Measurements from ENCODE around the gene RAD51B.

DNA sequence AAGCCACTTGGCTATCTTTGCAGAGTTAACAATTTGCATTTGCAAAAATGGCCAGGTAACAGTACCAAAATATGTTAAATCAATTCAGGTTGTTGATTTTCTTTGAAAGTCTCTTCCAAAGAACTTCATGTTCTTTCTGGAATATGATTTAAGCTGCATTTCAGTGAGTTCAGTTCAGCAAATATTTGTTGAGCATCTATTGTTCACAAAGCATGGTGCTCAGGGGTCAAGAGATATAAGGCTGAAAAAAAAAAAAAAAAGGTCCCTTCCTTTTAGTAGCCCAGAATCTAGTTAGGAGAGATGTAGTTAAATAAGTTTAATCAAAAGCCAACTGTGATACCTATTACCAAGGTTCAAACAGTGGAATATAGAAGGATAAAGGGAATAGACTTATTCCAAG is 656.2 kb downstream of the RAD51B start:
- TF ChIP-seq ZBTB17 (CRISPR knock-in tag; IDR thresholded peaks at IDR 0.05) (no peak), XRCC5 (IDR thresholded peaks at IDR 0.05; ENCODE audit: low read depth, low read length) (no peak), ATF7 (IDR thresholded peaks at IDR 0.05) (no peak), FOSL1 (tag; conservative IDR thresholded peaks at IDR 0.05) (no peak), U2AF1 (optimal IDR thresholded peaks at IDR 0.05; ENCODE audit: low read depth, low read length) (no peak), EGR1 (conservative IDR thresholded peaks at IDR 0.05) (no peak), TAF7 (tag; IDR thresholded peaks at IDR 0.05) (no peak), ZSCAN29 (IDR thresholded peaks at IDR 0.05) (no peak), FOXP1 (CRISPR knock-in tag; IDR thresholded peaks at IDR 0.05) (no peak), POLR2A (conservative IDR thresholded peaks at IDR 0.05) (no peak)
- TF ChIP-seq, protein P1, sequence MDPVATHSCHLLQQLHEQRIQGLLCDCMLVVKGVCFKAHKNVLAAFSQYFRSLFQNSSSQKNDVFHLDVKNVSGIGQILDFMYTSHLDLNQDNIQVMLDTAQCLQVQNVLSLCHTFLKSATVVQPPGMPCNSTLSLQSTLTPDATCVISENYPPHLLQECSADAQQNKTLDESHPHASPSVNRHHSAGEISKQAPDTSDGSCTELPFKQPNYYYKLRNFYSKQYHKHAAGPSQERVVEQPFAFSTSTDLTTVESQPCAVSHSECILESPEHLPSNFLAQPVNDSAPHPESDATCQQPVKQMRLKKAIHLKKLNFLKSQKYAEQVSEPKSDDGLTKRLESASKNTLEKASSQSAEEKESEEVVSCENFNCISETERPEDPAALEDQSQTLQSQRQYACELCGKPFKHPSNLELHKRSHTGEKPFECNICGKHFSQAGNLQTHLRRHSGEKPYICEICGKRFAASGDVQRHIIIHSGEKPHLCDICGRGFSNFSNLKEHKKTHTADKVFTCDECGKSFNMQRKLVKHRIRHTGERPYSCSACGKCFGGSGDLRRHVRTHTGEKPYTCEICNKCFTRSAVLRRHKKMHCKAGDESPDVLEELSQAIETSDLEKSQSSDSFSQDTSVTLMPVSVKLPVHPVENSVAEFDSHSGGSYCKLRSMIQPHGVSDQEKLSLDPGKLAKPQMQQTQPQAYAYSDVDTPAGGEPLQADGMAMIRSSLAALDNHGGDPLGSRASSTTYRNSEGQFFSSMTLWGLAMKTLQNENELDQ (CRISPR knock-in tag; IDR thresholded peaks at IDR 0.05; ENCODE audit: borderline replicate concordance): no peak
- TF ChIP-seq, protein P2, sequence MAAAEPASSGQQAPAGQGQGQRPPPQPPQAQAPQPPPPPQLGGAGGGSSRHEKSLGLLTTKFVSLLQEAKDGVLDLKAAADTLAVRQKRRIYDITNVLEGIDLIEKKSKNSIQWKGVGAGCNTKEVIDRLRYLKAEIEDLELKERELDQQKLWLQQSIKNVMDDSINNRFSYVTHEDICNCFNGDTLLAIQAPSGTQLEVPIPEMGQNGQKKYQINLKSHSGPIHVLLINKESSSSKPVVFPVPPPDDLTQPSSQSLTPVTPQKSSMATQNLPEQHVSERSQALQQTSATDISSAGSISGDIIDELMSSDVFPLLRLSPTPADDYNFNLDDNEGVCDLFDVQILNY (CRISPR knock-in tag; IDR thresholded peaks at IDR 0.05): no peak
- TF ChIP-seq, protein P3, sequence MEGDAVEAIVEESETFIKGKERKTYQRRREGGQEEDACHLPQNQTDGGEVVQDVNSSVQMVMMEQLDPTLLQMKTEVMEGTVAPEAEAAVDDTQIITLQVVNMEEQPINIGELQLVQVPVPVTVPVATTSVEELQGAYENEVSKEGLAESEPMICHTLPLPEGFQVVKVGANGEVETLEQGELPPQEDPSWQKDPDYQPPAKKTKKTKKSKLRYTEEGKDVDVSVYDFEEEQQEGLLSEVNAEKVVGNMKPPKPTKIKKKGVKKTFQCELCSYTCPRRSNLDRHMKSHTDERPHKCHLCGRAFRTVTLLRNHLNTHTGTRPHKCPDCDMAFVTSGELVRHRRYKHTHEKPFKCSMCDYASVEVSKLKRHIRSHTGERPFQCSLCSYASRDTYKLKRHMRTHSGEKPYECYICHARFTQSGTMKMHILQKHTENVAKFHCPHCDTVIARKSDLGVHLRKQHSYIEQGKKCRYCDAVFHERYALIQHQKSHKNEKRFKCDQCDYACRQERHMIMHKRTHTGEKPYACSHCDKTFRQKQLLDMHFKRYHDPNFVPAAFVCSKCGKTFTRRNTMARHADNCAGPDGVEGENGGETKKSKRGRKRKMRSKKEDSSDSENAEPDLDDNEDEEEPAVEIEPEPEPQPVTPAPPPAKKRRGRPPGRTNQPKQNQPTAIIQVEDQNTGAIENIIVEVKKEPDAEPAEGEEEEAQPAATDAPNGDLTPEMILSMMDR (IDR thresholded peaks at IDR 0.05 in 2 of 3, conservative IDR thresholded peaks at IDR 0.05 in 1 of 3; ENCODE audit: insufficient read depth in 2 of 3, low read depth in 1 of 3, low read length in 3 of 3): no peak
- TF ChIP-seq, protein P4, sequence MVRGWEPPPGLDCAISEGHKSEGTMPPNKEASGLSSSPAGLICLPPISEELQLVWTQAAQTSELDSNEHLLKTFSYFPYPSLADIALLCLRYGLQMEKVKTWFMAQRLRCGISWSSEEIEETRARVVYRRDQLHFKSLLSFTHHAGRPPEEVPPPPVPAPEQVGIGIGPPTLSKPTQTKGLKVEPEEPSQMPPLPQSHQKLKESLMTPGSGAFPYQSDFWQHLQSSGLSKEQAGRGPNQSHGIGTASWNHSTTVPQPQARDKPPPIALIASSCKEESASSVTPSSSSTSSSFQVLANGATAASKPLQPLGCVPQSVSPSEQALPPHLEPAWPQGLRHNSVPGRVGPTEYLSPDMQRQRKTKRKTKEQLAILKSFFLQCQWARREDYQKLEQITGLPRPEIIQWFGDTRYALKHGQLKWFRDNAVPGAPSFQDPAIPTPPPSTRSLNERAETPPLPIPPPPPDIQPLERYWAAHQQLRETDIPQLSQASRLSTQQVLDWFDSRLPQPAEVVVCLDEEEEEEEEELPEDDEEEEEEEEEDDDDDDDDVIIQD (CRISPR knock-in tag; IDR thresholded peaks at IDR 0.05): no peak

Measured in K562 (cell line).